ENCODE results near the gene ADGRF1. TPM values are rescaled to one million over a fixed set of nuclear protein-coding genes. Genes with fewer than 3 reads are reported as not detected.

The ADGRF1 gene
- total RNA-seq, 1 donor from 2014 or later = not detected

Other genes with a start within 250 kb of the ADGRF1 start
- gene MEP1A, start 248.9 kb downstream of the ADGRF1 start, total RNA-seq = not detected in 2 replicates
- gene ADGRF5, start 120.4 kb downstream of the ADGRF1 start, total RNA-seq = not detected in 2 replicates